Measurements from ENCODE around the gene CYP27B1.

The CYP27B1 gene

DNA sequence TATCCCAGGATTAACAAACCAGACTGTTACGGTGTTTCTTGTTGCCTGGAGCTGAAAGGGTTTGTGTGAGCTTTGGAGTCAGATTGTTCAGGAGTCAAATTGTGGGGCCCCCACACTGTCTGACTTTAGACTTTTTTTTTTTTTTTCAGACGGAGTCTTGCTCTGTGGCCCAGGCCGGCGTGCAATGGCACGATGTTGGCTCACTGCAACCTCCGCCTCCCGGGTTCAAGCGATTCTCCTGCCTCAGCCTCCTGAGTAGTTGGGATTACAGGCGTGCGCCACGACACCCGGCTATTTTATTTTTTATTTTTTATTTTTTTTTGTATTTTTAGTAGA is 16.6 kb upstream of the CYP27B1 start:
- H3K27ac ChIP-seq: peak overlapping the region; percentile 74

GRCh38 chr12:57782608-57783465 is 16.0 kb upstream of the CYP27B1 start, which contains the start of gene TSFM:
Gene TSFM, plus strand, starts transcription at chr12:57782787. Its CDS starts 15 bp downstream, at chr12:57782802.
- peak within 1 kb of the TSS; percentile 74 for H3K27ac ChIP-seq
- TF ChIP-seq ZFX (IDR thresholded peaks at IDR 0.05) (peak; percentile 38; the same call in 1 of the 2 replicates), CTCF (conservative IDR thresholded peaks at IDR 0.05) (peak; percentile 97)

More for the DNA sequence above, 16.6 kb upstream of the CYP27B1 start:
- no peak for TF ChIP-seq ZFX (IDR thresholded peaks at IDR 0.05)
- TF ChIP-seq CTCF (conservative IDR thresholded peaks at IDR 0.05): no peak

DNA sequence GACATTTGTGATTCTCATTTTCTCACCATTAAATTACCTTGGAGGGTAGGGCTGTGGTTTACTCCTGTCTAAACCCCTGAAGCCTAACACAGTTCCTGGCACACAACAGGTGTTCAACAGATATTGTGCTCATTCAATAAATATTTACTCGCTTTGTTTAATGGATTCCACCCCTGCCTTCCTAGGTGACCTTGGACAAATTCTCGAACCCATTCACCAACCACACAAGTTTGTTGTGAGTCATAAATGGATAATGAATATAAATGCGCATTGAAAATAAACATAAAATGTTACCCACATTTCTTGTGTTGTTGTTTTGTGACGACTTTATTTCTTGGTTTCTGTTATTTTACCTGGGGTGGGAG is 15.3 kb upstream of the CYP27B1 start:
- TF ChIP-seq CTCF (conservative IDR thresholded peaks at IDR 0.05) (no peak), ZFX (IDR thresholded peaks at IDR 0.05) (no peak)
- H3K27ac ChIP-seq: peak overlapping the region; percentile 74; the same call in 1 of the 2 replicates

DNA sequence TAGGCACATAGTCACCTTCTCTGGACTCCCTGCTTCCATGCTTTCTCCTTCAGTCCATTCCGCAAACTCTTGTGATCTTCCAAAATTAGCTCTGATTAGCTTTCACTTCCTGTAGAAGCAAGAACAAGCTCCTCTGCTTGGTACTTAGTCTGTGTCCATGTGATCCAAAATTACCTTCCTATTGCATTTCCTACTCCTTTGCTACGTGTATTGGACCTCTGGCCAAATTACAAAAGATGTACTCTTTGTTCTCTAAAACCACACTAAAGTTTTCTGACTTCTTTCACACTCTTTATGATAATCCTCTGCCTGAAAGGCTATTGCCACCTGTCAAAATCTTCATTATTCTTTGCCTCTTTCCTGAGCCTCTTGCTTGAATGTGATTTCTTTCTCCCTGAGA is 14.9 kb upstream of the CYP27B1 start:
- H3K27ac ChIP-seq: no peak overlapping the region
- TF ChIP-seq CTCF (conservative IDR thresholded peaks at IDR 0.05): no peak
- no peak for TF ChIP-seq ZFX (IDR thresholded peaks at IDR 0.05)

GRCh38 chr12:57781244-57781643 is 14.4 kb upstream of the CYP27B1 start:
- TF ChIP-seq ZFX (IDR thresholded peaks at IDR 0.05): no peak
- TF ChIP-seq CTCF (conservative IDR thresholded peaks at IDR 0.05): no peak
- H3K27ac ChIP-seq: no peak overlapping the region

GRCh38 chr12:57780284-57780897 is 13.5 kb upstream of the CYP27B1 start:
- no peak overlapping the region for H3K27ac ChIP-seq
- TF ChIP-seq ZFX (IDR thresholded peaks at IDR 0.05) (no peak), CTCF (conservative IDR thresholded peaks at IDR 0.05) (no peak)

DNA sequence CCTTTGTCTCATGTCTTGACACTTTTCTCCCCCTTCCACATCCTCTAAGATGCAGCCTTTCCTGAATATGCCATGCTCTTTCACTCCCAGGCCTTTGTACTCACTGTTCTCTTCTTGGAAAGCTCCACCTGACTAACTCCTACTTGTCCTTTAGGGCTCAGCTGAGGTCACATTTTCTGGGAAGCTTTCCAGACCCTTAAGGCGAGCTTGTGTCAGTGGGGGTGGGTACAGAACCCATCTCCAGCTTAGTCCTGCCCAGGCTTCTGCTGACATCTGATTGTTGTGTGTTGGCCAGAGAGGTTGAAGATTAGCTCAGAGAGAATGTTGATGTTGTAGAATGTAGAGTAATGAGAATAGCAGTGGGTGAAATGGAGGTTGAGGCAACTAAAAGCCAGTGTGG is 12.9 kb upstream of the CYP27B1 start:
- no peak overlapping the region for H3K27ac ChIP-seq
- TF ChIP-seq CTCF (conservative IDR thresholded peaks at IDR 0.05) (no peak), ZFX (IDR thresholded peaks at IDR 0.05) (no peak)
